Activated CD8-positive, alpha-beta memory T cell treated with anti-CD3 and anti-CD28 coated beads, Interleukin-2, amount 50 U/mL, for 24 hours (primary cell): ENCODE data around the gene CEP131.

Source experiments
- DNase-seq: peaks from one replicate; pipeline ENCODE4 v3.0.0-alpha.2; 2020; ENCODE audit errors: extremely low read depth

CEP131 gene

GRCh38 chr17:81200201-81200600, 22.6 kb downstream of the CEP131 start:
- DNase-seq: no peak

GRCh38 chr17:81199482-81199830, 23.3 kb downstream of the CEP131 start:
- DNase-seq: no peak

GRCh38 chr17:81198826-81199481, 23.8 kb downstream of the CEP131 start:
- DNase-seq: no peak

- no peak for DNase-seq
Measured at GRCh38 chr17:81197831-81198490, 24.8 kb downstream of the CEP131 start.

- no peak for DNase-seq
Measured at GRCh38 chr17:81197409-81197795, 25.4 kb downstream of the CEP131 start.

- no peak for DNase-seq
Measured at GRCh38 chr17:81196505-81197408, 26.0 kb downstream of the CEP131 start.

GRCh38 chr17:81195941-81196495, 26.7 kb downstream of the CEP131 start:
- DNase-seq: no peak

- no peak for DNase-seq
Measured at GRCh38 chr17:81194941-81195901, 27.5 kb downstream of the CEP131 start.

- no peak for DNase-seq
Measured at GRCh38 chr17:81194225-81194760, 28.5 kb downstream of the CEP131 start.

GRCh38 chr17:81193470-81194224, 29.1 kb downstream of the CEP131 start:
- no peak for DNase-seq

- no peak for DNase-seq
Measured at GRCh38 chr17:81193051-81193410, 29.7 kb downstream of the CEP131 start.

GRCh38 chr17:81192386-81193050, 30.2 kb downstream of the CEP131 start:
- no peak for DNase-seq

GRCh38 chr17:81191646-81192045, 31.1 kb downstream of the CEP131 start:
- DNase-seq: no peak

- DNase-seq: no peak
Measured at GRCh38 chr17:81191116-81191515, 31.6 kb downstream of the CEP131 start.

- DNase-seq: no peak
Measured at GRCh38 chr17:81190591-81190990, 32.2 kb downstream of the CEP131 start.

GRCh38 chr17:81189670-81190530, 32.9 kb downstream of the CEP131 start:
- DNase-seq: no peak

GRCh38 chr17:81189016-81189415, 33.7 kb downstream of the CEP131 start:
- DNase-seq: no peak

- no peak for DNase-seq
Measured at GRCh38 chr17:81188491-81188840, 34.3 kb downstream of the CEP131 start.
